Mesenchymal stem cell (in vitro differentiated cells and primary cell): ENCODE data around the gene RPS6KA2.
A peak's percentile ranks its signal among the peaks of the same experiment; 100 is the strongest.
"Not testable (repeated sequence)": the region's sequence is repeated elsewhere in the genome, so short reads cannot be mapped to it uniquely, and the experiment has no call there.

Experiments
- DNase-seq: peaks from one replicate; pipeline ENCODE4 v3.0.0-alpha.2; 2013
- H2AFZ ChIP-seq: one replicate; pipeline ENCODE4 v1.6.1; 2013; ENCODE audit warnings: low read depth, mild to moderate bottlenecking, control low read depth, inconsistent platforms, low read length, moderate library complexity
- H2AK5ac ChIP-seq: 2 replicates; pipeline ENCODE4 v1.6.1; 2013; ENCODE audit warnings: low read length, moderate library complexity, mild to moderate bottlenecking, inconsistent platforms; ENCODE audit not compliant: severe bottlenecking
- H2BK120ac ChIP-seq: one replicate; pipeline ENCODE4 v1.6.1; 2013; ENCODE audit warnings: low read depth, mild to moderate bottlenecking, inconsistent platforms, low read length, moderate library complexity
- H2BK12ac ChIP-seq, 2 experiments: one replicate each; pipeline ENCODE4 v1.6.1; 2013; ENCODE audit warnings: inconsistent platforms in 2 of 2, low read length in 2 of 2, mild to moderate bottlenecking in 2 of 2, moderate library complexity in 2 of 2, control low read depth in 1 of 2
- H2BK15ac ChIP-seq: one replicate; pipeline ENCODE4 v1.6.1; 2013; ENCODE audit warnings: mild to moderate bottlenecking, low read depth, inconsistent platforms; ENCODE audit not compliant: poor library complexity, severe bottlenecking
- H2BK5ac ChIP-seq: 2 replicates; pipeline ENCODE4 v1.6.1; 2013; ENCODE audit warnings: low read depth, mild to moderate bottlenecking, low read length, control low read depth, inconsistent platforms; ENCODE audit not compliant: poor library complexity, severe bottlenecking
- H3K14ac ChIP-seq, 2 experiments: one replicate each; pipeline ENCODE4 v1.6.1; 2013; ENCODE audit warnings: inconsistent platforms in 2 of 2, low read length in 2 of 2, control low read depth in 1 of 2, mild to moderate bottlenecking in 1 of 2, moderate library complexity in 1 of 2
- H3K18ac ChIP-seq, 2 experiments: one replicate each; pipeline ENCODE4 v1.6.1; 2013; ENCODE audit warnings: inconsistent platforms in 2 of 2, low read length in 2 of 2, control low read depth in 1 of 2, low read depth in 1 of 2, mild to moderate bottlenecking in 1 of 2
- H3K23ac ChIP-seq, 2 experiments: one replicate each; pipeline ENCODE4 v1.6.1; 2013; ENCODE audit warnings: inconsistent platforms in 2 of 2, low read length in 2 of 2, mild to moderate bottlenecking in 2 of 2, moderate library complexity in 2 of 2, control low read depth in 1 of 2
- H3K27ac ChIP-seq: 2 replicates; pipeline ENCODE4 v1.5.1; 2013; ENCODE audit warnings: mild to moderate bottlenecking, moderate library complexity, low read length, control low read depth, inconsistent platforms; ENCODE audit not compliant: poor library complexity, severe bottlenecking
- H3K27me3 ChIP-seq, 2 experiments: 2 replicates each; pipeline versions ENCODE4 v1.6.1 to v1.7.0; 2013; ENCODE audit warnings: low read length in 2 of 2, mild to moderate bottlenecking in 2 of 2, moderate library complexity in 2 of 2, control low read depth in 1 of 2, inconsistent platforms in 1 of 2; ENCODE audit not compliant: control insufficient read depth in 1 of 2, insufficient read depth in 1 of 2
- H3K36me3 ChIP-seq, 2 experiments: 2 replicates each; pipeline versions ENCODE4 v1.6.1 to v1.7.0; 2013; ENCODE audit warnings: low read length in 2 of 2, control low read depth in 1 of 2, inconsistent platforms in 1 of 2, low read depth in 1 of 2, mild to moderate bottlenecking in 1 of 2; ENCODE audit not compliant: insufficient read depth in 2 of 2, control insufficient read depth in 1 of 2
- H3K4ac ChIP-seq, 2 experiments: one replicate each; pipeline ENCODE4 v1.6.1; 2013; ENCODE audit warnings: inconsistent platforms in 2 of 2, low read length in 2 of 2, mild to moderate bottlenecking in 2 of 2, moderate library complexity in 2 of 2, control low read depth in 1 of 2, low read depth in 1 of 2
- H3K4me1 ChIP-seq: 2 replicates; pipeline ENCODE4 v1.6.1; 2013; ENCODE audit warnings: low read depth, low read length, control low read depth; ENCODE audit not compliant: control insufficient read depth, insufficient read depth
- H3K4me2 ChIP-seq: 2 replicates; pipeline ENCODE4 v1.6.1; 2013; ENCODE audit warnings: low read length, mild to moderate bottlenecking, inconsistent platforms; ENCODE audit not compliant: poor library complexity, severe bottlenecking
- H3K4me3 ChIP-seq, 2 experiments: 2 replicates each; pipeline versions ENCODE4 v1.5.1 to v1.7.0; 2013; ENCODE audit warnings: low read length in 2 of 2, mild to moderate bottlenecking in 2 of 2, control low read depth in 1 of 2, low read depth in 1 of 2; ENCODE audit not compliant: insufficient read depth in 1 of 2
- H3K79me1 ChIP-seq: replicated peaks from 2 replicates; pipeline ENCODE4 v1.6.1; 2013; ENCODE audit warnings: mild to moderate bottlenecking, control low read depth, low read length, inconsistent platforms; ENCODE audit not compliant: poor library complexity, severe bottlenecking
- H3K9ac ChIP-seq: 2 replicates; pipeline ENCODE4 v1.7.0; 2013; ENCODE audit warnings: mild to moderate bottlenecking, low read length, moderate library complexity
- H3K9me3 ChIP-seq: 2 replicates; pipeline ENCODE4 v1.7.0; 2013; ENCODE audit warnings: mild to moderate bottlenecking, low read length; ENCODE audit not compliant: control insufficient read depth
- H4K8ac ChIP-seq: one replicate; pipeline ENCODE4 v1.6.1; 2013; ENCODE audit warnings: inconsistent platforms, mild to moderate bottlenecking, low read length, moderate library complexity
- H4K91ac ChIP-seq: one replicate; pipeline ENCODE4 v1.6.1; 2013; ENCODE audit warnings: mild to moderate bottlenecking, low read length, inconsistent platforms
- WGBS: methylation state at CpG from one replicate; pipeline ENCODE4 v1.1.7; 2013; ENCODE audit warnings: mixed read lengths; 5-methylcytosine and 5-hydroxymethylcytosine counted together

RPS6KA2 gene

GRCh38 chr6:166387098-166387497 lies 240.0 kb downstream of the RPS6KA2 start:
- not testable (repeated sequence) for H2BK5ac ChIP-seq, H2BK120ac ChIP-seq, H3K23ac ChIP-seq, H3K27me3 ChIP-seq, H3K79me1 ChIP-seq, H3K4ac ChIP-seq, DNase-seq, H3K4me2 ChIP-seq, H2BK12ac ChIP-seq, H2AFZ ChIP-seq, H3K14ac ChIP-seq, H3K27ac ChIP-seq, H4K8ac ChIP-seq, H3K4me3 ChIP-seq, H2AK5ac ChIP-seq, H3K36me3 ChIP-seq, H3K9ac ChIP-seq, H3K4me1 ChIP-seq, H2BK15ac ChIP-seq, H4K91ac ChIP-seq, H3K18ac ChIP-seq, H3K9me3 ChIP-seq
- WGBS = 99% methylated on average over 9 of the region's 9 CpGs

- Histone ChIP-seq H3K4ac (no peak overlapping the region), H3K27me3 (peaks cover 5 to 9% of the 10 kb centered on the region in 2 experiments)
- 93% methylated on average over 9 of the region's 9 CpGs for WGBS
These were observed 240.9 kb downstream of the RPS6KA2 start for GRCh38 chr6:166386111-166386510.

GRCh38 chr6:166383802-166384363 lies 243.2 kb downstream of the RPS6KA2 start:
- not testable (repeated sequence) for H3K14ac ChIP-seq, H4K8ac ChIP-seq, H2BK12ac ChIP-seq, H3K4me1 ChIP-seq, H3K36me3 ChIP-seq, H3K18ac ChIP-seq, H3K4ac ChIP-seq, H4K91ac ChIP-seq, DNase-seq, H3K9me3 ChIP-seq, H2BK15ac ChIP-seq, H2BK120ac ChIP-seq, H3K27me3 ChIP-seq, H2BK5ac ChIP-seq, H2AK5ac ChIP-seq
- peak overlapping the region; percentile 80 for H3K9ac ChIP-seq
- H3K79me1 ChIP-seq = peaks cover 11% of the 10 kb centered on the region
- H3K4me2 ChIP-seq = peak overlapping the region; percentile 97
- H2AFZ ChIP-seq = peak overlapping the region; percentile 78
- H3K23ac ChIP-seq = peak overlapping the region in 1 of 2 experiments; percentile 23
- WGBS = 38% methylated on average over 20 of the region's 22 CpGs
- H3K27ac ChIP-seq = peak overlapping the region; percentile 30
- H3K4me3 ChIP-seq = peak overlapping the region; percentile 91 to 99

More at GRCh38 chr6:166386111-166386510, 240.9 kb downstream of the RPS6KA2 start:
- H2BK15ac ChIP-seq = no peak overlapping the region
- peak overlapping the region; percentile 21 for H2AFZ ChIP-seq
- H3K23ac ChIP-seq = no peak overlapping the region
- no peaks in the 10 kb centered on the region for H3K9me3 ChIP-seq
- H3K4me1 ChIP-seq = peaks cover 7% of the 10 kb centered on the region
- no peak overlapping the region for H3K27ac ChIP-seq
- no peak overlapping the region for H3K14ac ChIP-seq
- peaks cover 8% of the 10 kb centered on the region for H3K79me1 ChIP-seq
- no peak overlapping the region for H4K8ac ChIP-seq
- H2AK5ac ChIP-seq = no peak overlapping the region
- DNase-seq = no peak
- no peak overlapping the region for H2BK12ac ChIP-seq
- no peak overlapping the region for H2BK5ac ChIP-seq
- H2BK120ac ChIP-seq = no peak overlapping the region
- H4K91ac ChIP-seq = no peak overlapping the region
- no peaks in the 10 kb centered on the region for H3K36me3 ChIP-seq
- no peak overlapping the region for H3K4me2 ChIP-seq
- no peak overlapping the region for H3K18ac ChIP-seq
- H3K4me3 ChIP-seq = no peak overlapping the region
- H3K9ac ChIP-seq = no peak overlapping the region

GRCh38 chr6:166382933-166383801 lies 243.9 kb downstream of the RPS6KA2 start, which contains the start of gene MPC1:
MPC1 (minus strand) TSS chr6:166382940; CDS start chr6:166382876, 64 bp downstream.
- Histone ChIP-seq H3K23ac (peak within 1 kb of the TSS in 1 of 2 experiments; percentile 87), H3K9ac (peak within 1 kb of the TSS; percentile 80), H3K4me3 (peak within 1 kb of the TSS; percentile 91 to 99), H3K4ac (no peak within 1 kb of the TSS), H4K91ac (peak within 1 kb of the TSS; percentile 70), H2BK15ac (peak within 1 kb of the TSS; percentile 63), H2BK5ac (no peak within 1 kb of the TSS), H3K36me3 (no peaks in the 10 kb centered on the region), H2BK120ac (no peak within 1 kb of the TSS), H3K4me2 (peak within 1 kb of the TSS; percentile 99), H2AK5ac (no peak within 1 kb of the TSS), H3K14ac (peak within 1 kb of the TSS in 1 of 2 experiments; percentile 35), H3K27ac (peak within 1 kb of the TSS; percentile 30), H3K27me3 (no peaks in the 10 kb centered on the region), H3K18ac (peak within 1 kb of the TSS; percentile 46 to 52), H3K9me3 (no peaks in the 10 kb centered on the region), H3K79me1 (peaks cover 11% of the 10 kb centered on the region), H4K8ac (peak within 1 kb of the TSS; percentile 78), H2BK12ac (peak within 1 kb of the TSS in 1 of 2 experiments; percentile 59), H3K4me1 (peaks cover 7% of the 10 kb centered on the region), H2AFZ (peak within 1 kb of the TSS; percentile 86)
- peak; percentile 96 for DNase-seq
- under 1% methylated on average over 78 of the region's 94 CpGs for WGBS
